ENCODE data around the gene PRKG1.

DNA sequence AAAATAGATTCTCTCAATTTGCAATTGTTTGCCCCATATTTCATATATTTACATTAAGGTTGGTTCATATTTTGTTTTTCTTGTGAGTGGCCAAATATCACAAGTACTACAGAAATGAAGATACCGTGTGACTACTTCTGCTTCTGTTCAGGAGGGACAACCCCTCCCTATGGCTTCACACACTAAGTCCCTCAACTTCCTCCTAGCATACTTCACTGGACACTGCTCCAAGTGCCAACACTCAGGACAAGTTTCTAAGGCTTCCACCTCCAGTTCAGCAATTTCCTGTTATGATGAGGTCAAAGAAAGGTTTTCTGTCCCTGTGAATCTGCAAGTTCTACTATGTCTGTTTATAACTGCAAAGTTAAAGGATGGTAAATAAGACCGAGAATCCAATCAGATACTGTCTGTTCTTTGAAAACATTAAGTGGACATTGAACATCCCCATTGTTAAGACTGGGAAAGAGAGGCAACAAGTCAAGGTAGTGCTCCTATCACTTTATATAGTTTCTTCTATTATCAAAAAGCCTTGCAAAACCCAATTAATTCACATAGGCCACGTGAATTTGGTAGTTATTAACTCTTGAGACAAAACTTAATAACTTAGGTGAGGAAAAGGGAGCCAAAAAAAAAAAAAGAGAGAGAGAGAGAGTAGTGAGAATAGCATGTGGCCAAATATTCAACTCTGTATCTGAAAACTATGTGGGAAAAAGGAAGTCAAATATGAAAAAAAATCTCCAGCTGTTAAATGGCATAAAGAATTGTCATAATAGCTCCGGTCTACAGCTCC is 1158.5 kb downstream of the PRKG1 start:
- TF ChIP-seq REST (IDR thresholded peaks at IDR 0.05; ENCODE audit: insufficient read depth in 1 of 2, low read depth in 2 of 2, low read length in 2 of 2) = no peak
- TF ChIP-seq TAF1 (IDR thresholded peaks at IDR 0.05; ENCODE audit: borderline replicate concordance, insufficient read depth, low read length) = no peak
- TF ChIP-seq POLR2AphosphoS5 (IDR thresholded peaks at IDR 0.05; ENCODE audit: low read depth, low read length) = no peak
- TF ChIP-seq FOXP2 (optimal IDR thresholded peaks at IDR 0.05; ENCODE audit: borderline replicate concordance, extremely low read depth, extremely low read length, insufficient read depth) = no peak
- TF ChIP-seq SIN3A (IDR thresholded peaks at IDR 0.05; ENCODE audit: borderline replicate concordance, insufficient read depth, low read length) = no peak
